Trophoblast cell (in vitro differentiated cells and primary cell): Measurements from ENCODE around the gene THRB.

ENCODE experiments used
- DNase-seq, 2 donors: peaks; one replicate each; pipeline ENCODE4 v3.0.0-alpha.2; 2016
- H2AFZ ChIP-seq: 2 replicates; pipeline ENCODE4 v1.6.1; 2013; ENCODE audit warnings: low read length, moderate library complexity, mild to moderate bottlenecking; ENCODE audit not compliant: insufficient read depth, poor library complexity
- H2AK5ac ChIP-seq: 2 replicates; pipeline ENCODE4 v1.6.1; 2013; ENCODE audit warnings: mild to moderate bottlenecking, low read length
- H2BK120ac ChIP-seq: 2 replicates; pipeline ENCODE4 v1.6.1; 2013; ENCODE audit warnings: low read length, mild to moderate bottlenecking, moderate library complexity; ENCODE audit not compliant: insufficient read depth, poor library complexity
- H2BK12ac ChIP-seq: 2 replicates; pipeline ENCODE4 v1.6.1; 2013; ENCODE audit warnings: mild to moderate bottlenecking, low read length, moderate library complexity
- H2BK5ac ChIP-seq: 2 replicates; pipeline ENCODE4 v1.6.1; 2013; ENCODE audit warnings: low read length, low read depth, moderate library complexity, mild to moderate bottlenecking; ENCODE audit not compliant: poor library complexity
- H3K14ac ChIP-seq: 2 replicates; pipeline ENCODE4 v1.6.1; 2013; ENCODE audit warnings: mild to moderate bottlenecking, low read length
- H3K18ac ChIP-seq: 2 replicates; pipeline ENCODE4 v1.6.1; 2013; ENCODE audit warnings: mild to moderate bottlenecking, low read length
- H3K23ac ChIP-seq: 2 replicates; pipeline ENCODE4 v1.6.1; 2013; ENCODE audit warnings: low read length
- H3K27ac ChIP-seq: 2 replicates; pipeline ENCODE4 v1.5.1; 2013; ENCODE audit warnings: low read depth, mild to moderate bottlenecking, inconsistent platforms, low read length, moderate library complexity
- H3K27me3 ChIP-seq: 2 replicates; pipeline ENCODE4 v1.6.1; 2013; ENCODE audit warnings: inconsistent platforms, mild to moderate bottlenecking, low read length, moderate library complexity; ENCODE audit not compliant: insufficient read depth
- H3K36me3 ChIP-seq, 2 experiments: 1 replicate in 1 of 2; 2 replicates in 1 of 2; pipeline ENCODE4 v1.6.1; 2013; ENCODE audit warnings: low read length in 2 of 2, mild to moderate bottlenecking in 2 of 2, moderate library complexity in 1 of 2; ENCODE audit not compliant: insufficient read depth in 2 of 2, control insufficient read depth in 1 of 2
- H3K4ac ChIP-seq: 2 replicates; pipeline ENCODE4 v1.6.1; 2013; ENCODE audit warnings: low read depth, mild to moderate bottlenecking, low read length, moderate library complexity
- H3K4me1 ChIP-seq, 2 experiments: 1 replicate in 1 of 2; 2 replicates in 1 of 2; pipeline ENCODE4 v1.6.1; 2013; ENCODE audit warnings: low read length in 2 of 2, mild to moderate bottlenecking in 2 of 2, moderate library complexity in 1 of 2; ENCODE audit not compliant: insufficient read depth in 2 of 2, control insufficient read depth in 1 of 2
- H3K4me2 ChIP-seq: 2 replicates; pipeline ENCODE4 v1.6.1; 2013; ENCODE audit warnings: inconsistent platforms, mild to moderate bottlenecking, low read length, moderate library complexity
- H3K4me3 ChIP-seq: 2 replicates; pipeline ENCODE4 v1.5.1; 2013; ENCODE audit warnings: mild to moderate bottlenecking, low read depth, low read length, inconsistent platforms
- H3K79me1 ChIP-seq: one replicate; pipeline ENCODE4 v1.6.1; 2013; ENCODE audit warnings: low read length
- H3K79me2 ChIP-seq: 2 replicates; pipeline ENCODE4 v1.6.1; 2013; ENCODE audit warnings: low read length, mild to moderate bottlenecking; ENCODE audit not compliant: control insufficient read depth, insufficient read depth, poor library complexity
- H3K9ac ChIP-seq: 2 replicates; pipeline ENCODE4 v1.6.1; 2013; ENCODE audit warnings: mild to moderate bottlenecking, low read length
- H3K9me3 ChIP-seq: 2 replicates; pipeline ENCODE4 v1.6.1; 2013; ENCODE audit warnings: low read depth, mild to moderate bottlenecking, control low read depth, inconsistent platforms, low read length; ENCODE audit not compliant: insufficient read depth
- H4K12ac ChIP-seq: 2 replicates; pipeline ENCODE4 v1.6.1; 2013; ENCODE audit warnings: low read depth, mild to moderate bottlenecking, low read length, moderate library complexity
- H4K8ac ChIP-seq: 2 replicates; pipeline ENCODE4 v1.6.1; 2013; ENCODE audit warnings: low read depth, mild to moderate bottlenecking, low read length, moderate library complexity
- H4K91ac ChIP-seq: one replicate; pipeline ENCODE4 v1.6.1; 2013; ENCODE audit warnings: low read depth, mild to moderate bottlenecking, low read length, moderate library complexity
- WGBS: extraction: QIAGEN DNeasy Blood & Tissue Kit; methylation state at CpG from one replicate; pipeline ENCODE4 v1.1.7; 2013; ENCODE audit warnings: missing lambda C conversion rate; ENCODE audit not compliant: insufficient read length, insufficient coverage; ENCODE audit errors: extremely low coverage; 5-methylcytosine and 5-hydroxymethylcytosine counted together

THRB gene

DNA sequence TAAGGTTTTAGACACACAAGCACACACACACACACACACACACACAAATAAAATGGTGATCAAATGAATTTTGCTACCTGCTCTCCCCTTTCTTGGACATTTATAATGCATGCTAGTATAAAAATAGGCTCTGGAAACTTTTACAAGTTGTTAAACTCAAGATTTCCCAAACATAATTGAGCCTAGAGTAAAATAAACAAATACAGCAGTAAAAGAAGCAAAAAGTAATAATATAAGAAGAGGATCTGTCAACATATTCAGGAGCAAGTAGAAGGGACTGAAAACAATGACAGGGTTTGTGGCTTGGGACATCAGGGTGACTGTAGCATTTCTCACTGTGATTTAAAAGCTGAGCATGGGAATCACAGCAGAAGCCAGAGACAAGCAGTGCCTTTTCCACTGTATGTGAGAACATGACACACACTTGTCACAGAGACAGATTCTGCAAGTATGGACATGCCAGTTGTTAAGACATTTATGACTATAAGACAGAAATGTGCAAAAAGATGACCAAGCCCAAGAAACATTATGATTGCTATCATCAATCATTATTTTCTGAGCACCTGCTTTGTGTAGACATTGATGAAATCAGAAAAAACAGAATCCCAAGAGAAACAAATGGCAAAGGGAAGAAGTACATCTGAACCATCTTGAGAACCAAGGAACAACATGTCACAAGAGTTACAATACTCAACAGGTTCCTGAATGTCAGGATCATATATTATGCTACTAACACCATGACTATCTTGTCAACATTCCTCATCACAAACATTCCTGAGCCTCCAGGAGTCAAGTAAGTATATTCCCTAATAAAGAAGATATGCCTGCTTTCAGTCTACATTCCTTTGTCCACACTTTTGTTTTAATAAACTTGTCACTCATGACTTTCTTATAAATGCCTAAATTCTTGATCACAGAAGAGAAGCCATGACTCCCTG lies 7.1 kb downstream of the THRB start:
- Histone ChIP-seq H3K36me3 (no peaks in the 10 kb centered on the region), H3K9ac (no peak overlapping the region), H3K4me2 (no peak overlapping the region), H3K27me3 (no peaks in the 10 kb centered on the region), H3K27ac (no peak overlapping the region), H3K4me1 (peaks cover 10 to 16% of the 10 kb centered on the region in 2 experiments), H2BK120ac (no peak overlapping the region), H3K9me3 (no peaks in the 10 kb centered on the region), H2AFZ (no peak overlapping the region), H3K23ac (no peak overlapping the region), H4K8ac (no peak overlapping the region), H4K91ac (no peak overlapping the region), H2BK12ac (no peak overlapping the region), H2BK5ac (no peak overlapping the region), H3K4ac (peak overlapping the region; percentile 75), H4K12ac (no peak overlapping the region), H3K4me3 (no peak overlapping the region), H3K14ac (no peak overlapping the region), H3K79me1 (peaks cover 2% of the 10 kb centered on the region), H3K18ac (no peak overlapping the region), H2AK5ac (no peak overlapping the region), H3K79me2 (peaks cover 4% of the 10 kb centered on the region)
- peak; percentile 35 to 78 for DNase-seq

DNA sequence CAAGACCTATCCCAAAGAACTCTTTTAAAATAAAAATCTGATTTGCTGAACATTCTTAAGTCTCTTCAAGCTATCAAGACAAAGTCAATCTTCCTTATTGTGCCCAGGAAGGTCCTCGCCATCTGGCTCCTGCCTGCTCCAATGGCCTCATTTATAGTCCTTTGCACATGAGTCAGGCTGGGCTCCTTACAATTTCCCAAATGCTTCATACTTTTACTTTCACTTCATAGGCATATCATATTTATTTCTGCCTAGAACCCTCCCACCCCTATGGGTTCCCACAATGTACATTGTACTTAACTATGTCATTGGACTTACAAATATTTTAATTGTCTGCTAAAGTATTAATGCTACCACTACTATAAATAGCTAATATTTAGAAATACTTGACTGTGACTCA lies 9.1 kb downstream of the THRB start:
- no CpG with 5 or more reads among the region's 1 CpG for WGBS
- H3K27me3 ChIP-seq: no peaks in the 10 kb centered on the region
- no peak overlapping the region for H2BK120ac ChIP-seq
- H3K14ac ChIP-seq: no peak overlapping the region
- no peak overlapping the region for H2AFZ ChIP-seq
- no peak overlapping the region for H3K4me3 ChIP-seq
- H3K4me2 ChIP-seq: no peak overlapping the region
- H3K9ac ChIP-seq: no peak overlapping the region
- peaks cover 4% of the 10 kb centered on the region for H3K79me2 ChIP-seq
- H3K23ac ChIP-seq: no peak overlapping the region
- no peak overlapping the region for H4K91ac ChIP-seq
- no peak overlapping the region for H2BK5ac ChIP-seq
- H2BK12ac ChIP-seq: no peak overlapping the region
- no peaks in the 10 kb centered on the region for H3K79me1 ChIP-seq
- no peak overlapping the region for H3K18ac ChIP-seq
- peak overlapping the region; percentile 31 for H3K4ac ChIP-seq
- no peak overlapping the region for H4K12ac ChIP-seq
- DNase-seq: peak in 1 of 2 donors; percentile 46
- H2AK5ac ChIP-seq: no peak overlapping the region
- peaks cover 7 to 9% of the 10 kb centered on the region in 2 experiments for H3K4me1 ChIP-seq
- no peak overlapping the region for H4K8ac ChIP-seq
- no peaks in the 10 kb centered on the region for H3K9me3 ChIP-seq
- no peak overlapping the region for H3K27ac ChIP-seq
- H3K36me3 ChIP-seq: no peaks in the 10 kb centered on the region

DNA sequence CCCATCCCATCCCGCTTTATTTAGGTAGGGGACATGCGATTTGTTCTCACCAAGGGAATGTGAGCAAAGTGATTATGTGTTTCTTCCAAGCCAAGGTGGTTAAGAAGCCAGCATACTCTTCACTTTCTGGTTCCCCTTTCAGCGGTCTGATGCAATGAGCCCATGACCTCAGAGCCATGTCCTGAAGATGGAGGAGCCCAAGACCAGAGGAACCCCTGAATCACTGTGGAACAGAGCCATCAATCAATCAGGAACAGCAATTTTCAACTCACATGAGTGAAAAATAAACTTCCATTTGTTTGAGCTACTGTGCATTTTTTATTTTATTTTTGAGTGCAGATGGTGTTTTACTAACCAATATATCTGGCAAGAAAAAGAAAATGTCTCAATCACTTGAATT lies 10.8 kb downstream of the THRB start:
- DNase-seq: peak in 1 of 2 donors; percentile 12

DNA sequence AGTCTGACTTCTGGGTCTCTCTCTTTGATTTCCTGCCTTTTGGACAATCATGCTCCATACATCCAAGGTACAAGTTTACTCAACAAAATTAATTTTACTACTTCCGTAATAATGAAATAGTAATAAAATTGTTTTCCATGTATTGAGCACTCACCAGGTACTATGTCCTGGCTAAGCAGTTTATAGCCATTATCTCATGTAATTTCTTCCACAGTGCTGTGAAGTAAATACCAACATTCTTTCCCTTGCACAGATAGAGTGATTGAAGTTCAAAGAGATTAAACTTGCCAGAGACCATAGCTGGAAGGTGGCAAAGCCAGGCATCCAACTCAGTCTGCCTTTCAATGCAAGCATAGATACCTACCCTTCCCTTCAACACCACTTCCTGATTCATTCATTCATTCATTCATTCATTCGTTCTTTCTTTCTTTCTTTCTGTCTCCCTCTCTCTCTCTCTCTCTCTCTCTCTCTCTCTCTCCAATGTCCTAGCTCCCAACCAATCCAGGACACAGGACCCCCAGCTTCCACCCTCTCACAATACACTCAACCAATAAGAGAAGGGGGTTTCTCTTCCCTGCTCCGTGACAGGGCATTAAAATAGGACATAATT lies 12.4 kb downstream of the THRB start:
- Histone ChIP-seq H3K4me3 (no peak overlapping the region), H3K14ac (no peak overlapping the region), H4K8ac (no peak overlapping the region), H3K79me2 (peaks cover 3% of the 10 kb centered on the region), H3K9ac (no peak overlapping the region), H2AK5ac (no peak overlapping the region), H3K4me2 (no peak overlapping the region), H2BK12ac (no peak overlapping the region), H4K12ac (no peak overlapping the region), H3K36me3 (no peaks in the 10 kb centered on the region), H3K4ac (no peak overlapping the region), H3K79me1 (no peaks in the 10 kb centered on the region), H2BK5ac (no peak overlapping the region), H2BK120ac (no peak overlapping the region), H3K27me3 (no peaks in the 10 kb centered on the region), H3K9me3 (no peaks in the 10 kb centered on the region), H3K18ac (no peak overlapping the region), H3K4me1 (peaks cover 3 to 5% of the 10 kb centered on the region in 2 experiments), H3K27ac (no peak overlapping the region), H2AFZ (no peak overlapping the region), H4K91ac (no peak overlapping the region), H3K23ac (no peak overlapping the region)
- no peak for DNase-seq
- 86% methylated on average over 1 of the region's 3 CpGs for WGBS

More for the DNA sequence above, 10.8 kb downstream of the THRB start:
- Histone ChIP-seq H2AFZ (no peak overlapping the region), H3K79me1 (no peaks in the 10 kb centered on the region), H3K18ac (no peak overlapping the region), H2BK12ac (no peak overlapping the region), H3K23ac (no peak overlapping the region), H3K27ac (no peak overlapping the region), H3K14ac (no peak overlapping the region), H3K4ac (peak overlapping the region; percentile 15), H3K4me1 (peaks cover 2 to 4% of the 10 kb centered on the region in 2 experiments), H3K4me2 (no peak overlapping the region), H3K4me3 (no peak overlapping the region), H3K9me3 (no peaks in the 10 kb centered on the region), H3K36me3 (no peaks in the 10 kb centered on the region), H4K12ac (no peak overlapping the region), H3K79me2 (peaks cover 2% of the 10 kb centered on the region), H4K91ac (no peak overlapping the region), H4K8ac (no peak overlapping the region), H2BK120ac (no peak overlapping the region), H3K27me3 (no peaks in the 10 kb centered on the region), H2BK5ac (no peak overlapping the region), H3K9ac (no peak overlapping the region), H2AK5ac (no peak overlapping the region)
- WGBS: no CpG with 5 or more reads among the region's 3 CpGs
